HK-2 (cell line): ENCODE data around the gene STARD10.

Experiments used
- DNase-seq: peaks from one replicate; pipeline ENCODE4 v3.0.0-alpha.2; 2018; ENCODE audit not compliant: unreplicated experiment

STARD10 gene

GRCh38 chr11:72705442-72706365, 88.1 kb downstream of the STARD10 start:
- no peak for DNase-seq

GRCh38 chr11:72704783-72705265, 89.0 kb downstream of the STARD10 start:
- no peak for DNase-seq
